ENCODE data around the gene KCNH8. TPM values are rescaled to one million over a fixed set of nuclear protein-coding genes. Genes with fewer than 3 reads are reported as not detected.

KCNH8 gene
- total RNA-seq, 1 experiment from 2014 or later = 0.12 TPM

DNA sequence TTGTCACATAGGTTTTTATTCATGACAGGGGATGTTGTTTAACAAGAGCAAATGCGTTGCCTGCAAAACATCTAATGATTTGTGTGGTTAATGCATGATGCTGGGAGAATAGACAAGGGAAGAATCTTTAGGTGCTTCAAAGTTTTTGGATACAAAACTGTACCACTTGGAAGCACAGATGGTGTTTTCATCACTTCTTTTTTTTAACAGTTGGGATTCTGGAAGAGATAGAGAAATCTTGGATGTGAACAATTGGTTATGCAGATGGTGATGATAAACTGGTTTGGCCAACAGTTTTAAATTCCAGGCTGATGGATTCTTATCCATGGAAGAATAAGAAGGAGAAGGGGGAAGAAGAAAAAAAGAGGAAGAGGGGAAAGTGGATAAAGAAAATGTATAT, 379.4 kb downstream of the KCNH8 start (continued):
- TF ChIP-seq EGR1 (IDR thresholded peaks at IDR 0.05; ENCODE audit: low read depth) (no peak), POLR2A (IDR thresholded peaks at IDR 0.05; ENCODE audit: borderline replicate concordance, extremely low read depth, insufficient read depth, insufficient read length) (no peak), YY1 (IDR thresholded peaks at IDR 0.05; ENCODE audit: extremely low read depth, insufficient replicate concordance, low read depth, low read length) (no peak), ZNF274 (IDR thresholded peaks at IDR 0.05; ENCODE audit: low read depth, low read length) (no peak), SP1 (IDR thresholded peaks at IDR 0.05; ENCODE audit: low read depth) (no peak), POLR2AphosphoS5 (IDR thresholded peaks at IDR 0.05; ENCODE audit: low read depth, low read length) (no peak)

DNA sequence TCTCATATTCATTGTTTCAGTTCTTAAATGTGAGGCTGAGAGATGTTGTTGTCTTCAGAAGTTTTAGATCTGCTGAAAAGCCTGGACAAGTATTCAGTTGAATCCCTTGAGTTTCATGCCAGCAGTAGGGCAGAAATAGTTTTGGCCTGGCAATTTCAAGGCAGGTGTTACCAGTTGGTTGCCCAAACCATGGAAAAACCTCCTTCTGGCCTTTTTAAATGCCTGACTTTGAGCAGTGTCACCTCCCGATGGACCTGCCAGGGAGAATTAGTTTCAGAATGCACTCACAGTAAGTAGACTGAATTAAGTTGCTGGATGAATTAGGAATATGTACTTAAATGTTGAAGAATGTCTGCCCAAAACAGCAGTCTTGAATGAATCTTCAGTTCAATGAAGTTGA, 383.1 kb downstream of the KCNH8 start:
- H3K9me2 ChIP-seq (ENCODE audit: insufficient read depth) = no peaks in the 10 kb centered on the region
- H4K20me1 ChIP-seq (ENCODE audit: insufficient read depth) = no peaks in the 10 kb centered on the region
- no peak overlapping the region for H3K4me3 ChIP-seq (replicated peaks in 1 of 2; ENCODE audit: low read depth in 1 of 2, low read length in 2 of 2)
- DNase-seq (ENCODE audit: low read depth, low spot score) (no peak), ATAC-seq (no peak)
- H3K27me3 ChIP-seq (ENCODE audit: insufficient read depth, low read length) = no peaks in the 10 kb centered on the region
- H2AFZ ChIP-seq (ENCODE audit: low read depth, low read length, poor library complexity, severe bottlenecking) = no peak overlapping the region
- ChIA-PET CTCF (no interaction called here), RAD21 (ENCODE audit: low non-redundant PET in 1 of 2, low total read pairs in 2 of 2, uncharacterized antibody in 2 of 2, unreplicated experiment in 2 of 2) (no interaction called here), POLR2A (no interaction called here)
- TF ChIP-seq ELF1 (IDR thresholded peaks at IDR 0.05; ENCODE audit: borderline replicate concordance, low read depth) (no peak), SIN3A (IDR thresholded peaks at IDR 0.05; ENCODE audit: low read depth) (no peak), EGR1 (IDR thresholded peaks at IDR 0.05; ENCODE audit: low read depth) (no peak), POLR2AphosphoS5 (IDR thresholded peaks at IDR 0.05; ENCODE audit: low read depth, low read length) (no peak)
- TF ChIP-seq, protein P1, sequence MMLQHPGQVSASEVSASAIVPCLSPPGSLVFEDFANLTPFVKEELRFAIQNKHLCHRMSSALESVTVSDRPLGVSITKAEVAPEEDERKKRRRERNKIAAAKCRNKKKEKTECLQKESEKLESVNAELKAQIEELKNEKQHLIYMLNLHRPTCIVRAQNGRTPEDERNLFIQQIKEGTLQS (IDR thresholded peaks at IDR 0.05) = no peak
- TF ChIP-seq, protein P2, sequence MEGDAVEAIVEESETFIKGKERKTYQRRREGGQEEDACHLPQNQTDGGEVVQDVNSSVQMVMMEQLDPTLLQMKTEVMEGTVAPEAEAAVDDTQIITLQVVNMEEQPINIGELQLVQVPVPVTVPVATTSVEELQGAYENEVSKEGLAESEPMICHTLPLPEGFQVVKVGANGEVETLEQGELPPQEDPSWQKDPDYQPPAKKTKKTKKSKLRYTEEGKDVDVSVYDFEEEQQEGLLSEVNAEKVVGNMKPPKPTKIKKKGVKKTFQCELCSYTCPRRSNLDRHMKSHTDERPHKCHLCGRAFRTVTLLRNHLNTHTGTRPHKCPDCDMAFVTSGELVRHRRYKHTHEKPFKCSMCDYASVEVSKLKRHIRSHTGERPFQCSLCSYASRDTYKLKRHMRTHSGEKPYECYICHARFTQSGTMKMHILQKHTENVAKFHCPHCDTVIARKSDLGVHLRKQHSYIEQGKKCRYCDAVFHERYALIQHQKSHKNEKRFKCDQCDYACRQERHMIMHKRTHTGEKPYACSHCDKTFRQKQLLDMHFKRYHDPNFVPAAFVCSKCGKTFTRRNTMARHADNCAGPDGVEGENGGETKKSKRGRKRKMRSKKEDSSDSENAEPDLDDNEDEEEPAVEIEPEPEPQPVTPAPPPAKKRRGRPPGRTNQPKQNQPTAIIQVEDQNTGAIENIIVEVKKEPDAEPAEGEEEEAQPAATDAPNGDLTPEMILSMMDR (IDR thresholded peaks at IDR 0.05 in 2 of 3, conservative IDR thresholded peaks at IDR 0.05 in 1 of 3; ENCODE audit: borderline replicate concordance in 1 of 3, insufficient read depth in 1 of 3, low read depth in 2 of 3, low read length in 2 of 3) = no peak
- H3K9me3 ChIP-seq (ENCODE audit: control insufficient read depth in 1 of 2, insufficient read depth in 1 of 2, low read depth in 1 of 2, low read length in 2 of 2) = no peaks in the 10 kb centered on the region; a peak in 1 of 4 replicates
- no peaks in the 10 kb centered on the region for H3K4me1 ChIP-seq (ENCODE audit: control insufficient read depth in 1 of 2, insufficient read depth in 2 of 2, low read length in 2 of 2)
- H3K36me3 ChIP-seq (ENCODE audit: control insufficient read depth in 1 of 2, insufficient read depth in 2 of 2, low read length in 2 of 2) = no peaks in the 10 kb centered on the region
- BruUV-seq (replicated peaks) = no TSS peak
- H3K27ac ChIP-seq (ENCODE audit: low read depth, low read length) = no peak overlapping the region
- no peaks in the 10 kb centered on the region for H3K79me2 ChIP-seq (ENCODE audit: insufficient read depth, low read length)
- H3K9ac ChIP-seq (ENCODE audit: low read length) = no peak overlapping the region
- H3K4me2 ChIP-seq (ENCODE audit: low read length) = no peak overlapping the region
- intact Hi-C loops (cut with micrococcal nuclease) = no loop called here

Measured in HCT116 (cell line).